Endodermal cell (in vitro differentiated cells): ENCODE measurements around the gene SMPD3. TPM values are rescaled to one million over a fixed set of nuclear protein-coding genes. Genes with fewer than 3 reads are reported as not detected.

Experiments used
- DNase-seq: peaks from one replicate; pipeline ENCODE4 v3.0.0-alpha.2; 2017
- H3K27ac ChIP-seq: 2 replicates; pipeline ENCODE4 v1.5.1; 2013; ENCODE audit warnings: mild to moderate bottlenecking, low read depth, low read length, moderate library complexity
- H3K27me3 ChIP-seq: 2 replicates; pipeline ENCODE4 v1.6.1; 2013; ENCODE audit warnings: mild to moderate bottlenecking, low read length, moderate library complexity; ENCODE audit not compliant: insufficient read depth, control insufficient read depth, poor library complexity, severe bottlenecking
- H3K36me3 ChIP-seq: 2 replicates; pipeline ENCODE4 v1.7.0; 2013; ENCODE audit warnings: mild to moderate bottlenecking, low read length, moderate library complexity; ENCODE audit not compliant: control insufficient read depth, insufficient read depth
- H3K4me1 ChIP-seq: one replicate; pipeline ENCODE4 v1.7.0; 2013; ENCODE audit warnings: low read length; ENCODE audit not compliant: control insufficient read depth, insufficient read depth
- H3K4me3 ChIP-seq: 2 replicates; pipeline ENCODE4 v1.5.1; 2013; ENCODE audit warnings: mild to moderate bottlenecking, low read length, moderate library complexity
- H3K9ac ChIP-seq: 2 replicates; pipeline ENCODE4 v1.6.1; 2013; ENCODE audit warnings: mild to moderate bottlenecking, low read length, moderate library complexity; ENCODE audit not compliant: poor library complexity, severe bottlenecking; ENCODE audit errors: extremely low read depth
- H3K9me3 ChIP-seq: 2 replicates; pipeline ENCODE4 v1.6.1; 2013; ENCODE audit warnings: mild to moderate bottlenecking, low read length, moderate library complexity; ENCODE audit not compliant: control insufficient read depth
- H3K27ac Mint-ChIP-seq: 2 replicates; pipeline ENCODE4 v1.8.0; 2020; ENCODE audit warnings: mixed read lengths
- H3K27me3 Mint-ChIP-seq: 2 replicates; pipeline ENCODE4 v1.8.0; 2021; ENCODE audit warnings: mild to moderate bottlenecking, mixed read lengths; ENCODE audit not compliant: insufficient read depth
- H3K36me3 Mint-ChIP-seq: 2 replicates; pipeline ENCODE4 v1.8.0; 2020; ENCODE audit warnings: low read depth, mixed read lengths
- H3K4me1 Mint-ChIP-seq: 2 replicates; pipeline ENCODE4 v1.8.0; 2020; ENCODE audit warnings: mixed read lengths
- H3K4me3 Mint-ChIP-seq: 2 replicates; pipeline ENCODE4 v1.8.0; 2020; ENCODE audit warnings: mild to moderate bottlenecking, moderate library complexity, mixed read lengths
- H3K9me3 Mint-ChIP-seq: 2 replicates; pipeline ENCODE4 v1.8.0; 2020; ENCODE audit warnings: mild to moderate bottlenecking, mixed read lengths
- WGBS, 2 experiments: methylation state at CpG; one replicate each; pipeline versions ENCODE4 v1.1.5 to v1.1.7; 2013; ENCODE audit warnings: missing lambda C conversion rate in 2 of 2, mixed read lengths in 1 of 2; ENCODE audit not compliant: insufficient coverage in 1 of 2, insufficient read length in 1 of 2; 5-methylcytosine and 5-hydroxymethylcytosine counted together
- total RNA-seq, 2 donors: library from RNA; stranded (reverse); fragmentation: NEBNext Ultra II Directional in 1 of 2; extraction: Animal tissue kit (Norgen Biotek cat#: 25700) in 1 of 2; gene quantifications; 2 replicates in 1 of 2; 3 replicates in 1 of 2; pipeline ENCODE4 v1.2.1, GENCODE V29; 2021
- TF ChIP-seq, protein P1 (sequence below): fragments of 200-600 bp; sonication (generic); conservative IDR thresholded peaks from 2 replicates; pipeline ENCODE4 v1.5.0; 2021; ENCODE audit warnings: antibody characterized with exemption, mild to moderate bottlenecking

Gene SMPD3
- total RNA-seq, 2 donors from 2014 or later = 0.07 TPM; not detected in 1

DNA sequence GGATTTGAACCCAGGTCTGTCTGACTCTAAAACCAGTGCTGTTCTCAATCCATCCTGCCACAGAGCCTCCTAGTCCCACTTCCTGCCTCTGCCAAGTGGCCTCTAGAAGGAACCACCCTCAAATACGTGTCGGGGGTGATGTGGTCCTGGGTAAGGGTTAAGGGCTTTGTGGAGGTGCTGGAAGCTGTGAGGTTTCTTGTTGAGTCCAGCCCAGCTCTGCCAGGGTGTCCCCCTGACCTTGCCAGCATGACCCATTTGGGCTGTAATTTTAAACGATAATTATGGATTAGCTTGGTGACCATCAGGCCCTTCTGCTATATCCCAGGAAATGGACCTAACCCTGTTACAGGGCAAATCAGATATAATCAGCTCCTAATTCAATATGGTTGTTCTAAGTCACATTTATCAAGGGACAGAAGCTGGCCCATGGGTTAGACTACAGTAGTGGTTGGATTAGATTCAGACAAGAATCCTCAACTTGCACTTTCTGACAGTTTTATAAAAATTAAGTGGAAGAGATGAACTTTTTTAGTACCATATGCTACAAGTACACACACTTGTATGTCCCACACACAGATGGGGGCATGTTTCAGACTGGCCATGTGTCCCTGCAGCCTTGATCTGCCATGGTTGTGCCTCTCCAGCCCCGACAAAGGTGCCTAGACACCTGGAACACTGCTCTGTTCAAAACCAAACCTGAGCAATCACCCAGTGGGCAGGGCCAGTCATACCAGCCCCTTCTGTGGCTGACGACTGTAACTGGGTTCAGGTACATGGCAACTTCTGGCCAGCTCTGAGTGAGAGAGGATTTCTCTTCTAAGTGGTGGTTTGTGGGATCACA lies 48.0 kb downstream of the SMPD3 start:
- no peak for DNase-seq
- H3K36me3 Mint-ChIP-seq = no peaks in the 10 kb centered on the region
- no peak overlapping the region for H3K27ac Mint-ChIP-seq
- H3K9me3 Mint-ChIP-seq = no peaks in the 10 kb centered on the region
- TF ChIP-seq, protein P1, sequence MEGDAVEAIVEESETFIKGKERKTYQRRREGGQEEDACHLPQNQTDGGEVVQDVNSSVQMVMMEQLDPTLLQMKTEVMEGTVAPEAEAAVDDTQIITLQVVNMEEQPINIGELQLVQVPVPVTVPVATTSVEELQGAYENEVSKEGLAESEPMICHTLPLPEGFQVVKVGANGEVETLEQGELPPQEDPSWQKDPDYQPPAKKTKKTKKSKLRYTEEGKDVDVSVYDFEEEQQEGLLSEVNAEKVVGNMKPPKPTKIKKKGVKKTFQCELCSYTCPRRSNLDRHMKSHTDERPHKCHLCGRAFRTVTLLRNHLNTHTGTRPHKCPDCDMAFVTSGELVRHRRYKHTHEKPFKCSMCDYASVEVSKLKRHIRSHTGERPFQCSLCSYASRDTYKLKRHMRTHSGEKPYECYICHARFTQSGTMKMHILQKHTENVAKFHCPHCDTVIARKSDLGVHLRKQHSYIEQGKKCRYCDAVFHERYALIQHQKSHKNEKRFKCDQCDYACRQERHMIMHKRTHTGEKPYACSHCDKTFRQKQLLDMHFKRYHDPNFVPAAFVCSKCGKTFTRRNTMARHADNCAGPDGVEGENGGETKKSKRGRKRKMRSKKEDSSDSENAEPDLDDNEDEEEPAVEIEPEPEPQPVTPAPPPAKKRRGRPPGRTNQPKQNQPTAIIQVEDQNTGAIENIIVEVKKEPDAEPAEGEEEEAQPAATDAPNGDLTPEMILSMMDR = no peak
- H3K27ac ChIP-seq = no peak overlapping the region
- H3K4me3 Mint-ChIP-seq = no peak overlapping the region
- H3K4me3 ChIP-seq = no peak overlapping the region
- H3K9ac ChIP-seq = no peak overlapping the region
- WGBS, 2 experiments = 91 to 93% methylated on average over 3 to 5 of the region's 5 CpGs
- H3K4me1 ChIP-seq = no peaks in the 10 kb centered on the region
- no peaks in the 10 kb centered on the region for H3K27me3 ChIP-seq
- peaks cover 11% of the 10 kb centered on the region for H3K4me1 Mint-ChIP-seq
- no peaks in the 10 kb centered on the region for H3K36me3 ChIP-seq
- no peaks in the 10 kb centered on the region for H3K27me3 Mint-ChIP-seq
- no peaks in the 10 kb centered on the region for H3K9me3 ChIP-seq

DNA sequence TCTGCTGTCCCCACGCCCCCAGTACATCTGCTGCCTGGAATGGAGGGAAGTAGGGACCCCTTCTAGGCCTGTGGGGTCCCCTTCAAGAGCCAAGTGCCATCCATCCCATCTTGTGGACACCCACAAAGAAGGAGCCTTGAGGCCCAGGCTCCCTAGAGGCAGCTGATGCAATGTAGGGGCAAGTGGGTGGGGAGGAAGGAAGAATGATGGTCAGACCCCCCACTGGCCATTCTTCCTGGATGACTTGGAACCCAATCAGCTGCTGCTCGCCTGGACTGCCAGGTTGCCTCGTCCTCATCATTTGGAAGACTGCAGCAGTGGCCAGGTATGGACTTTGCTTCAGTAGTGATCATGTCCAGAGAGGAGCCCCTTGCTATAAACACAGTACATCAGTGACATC lies 48.9 kb downstream of the SMPD3 start:
- H3K27ac Mint-ChIP-seq = no peak overlapping the region

DNA sequence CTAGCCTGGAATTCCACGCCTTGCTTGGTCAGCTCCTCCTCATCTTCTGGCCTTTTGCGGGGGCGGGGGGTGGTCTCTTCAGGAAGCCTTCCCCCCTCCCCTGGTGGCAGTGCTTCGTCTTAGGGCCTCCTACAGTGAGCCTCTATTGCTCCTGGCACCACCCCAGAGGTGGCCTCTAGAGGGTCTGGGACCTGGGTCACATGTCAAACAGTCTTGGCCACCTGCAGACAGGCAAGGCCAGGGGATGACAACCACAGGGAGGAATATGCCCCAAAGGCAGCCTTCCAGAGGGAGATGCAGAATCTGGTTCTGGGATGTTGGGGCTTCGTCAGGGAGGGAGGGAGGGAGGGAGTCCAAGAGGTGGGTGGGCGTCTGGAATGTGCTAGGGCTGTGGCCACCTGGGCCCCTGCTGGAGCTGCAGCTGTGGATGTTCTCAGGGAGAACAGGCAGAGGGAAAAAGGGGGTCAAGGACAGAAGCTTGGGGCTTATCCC lies 50.6 kb downstream of the SMPD3 start:
- WGBS, 2 experiments = 80 to 100% methylated on average over 1 to 6 of the region's 6 CpGs
- no peak for DNase-seq
- Histone ChIP-seq H3K4me3 (no peak overlapping the region), H3K27ac (no peak overlapping the region), H3K36me3 (no peaks in the 10 kb centered on the region), H3K4me1 (no peaks in the 10 kb centered on the region), H3K9me3 (no peaks in the 10 kb centered on the region), H3K9ac (no peak overlapping the region), H3K27me3 (no peaks in the 10 kb centered on the region)
- H3K4me3 Mint-ChIP-seq = no peak overlapping the region
- TF ChIP-seq, protein P1 = no peak
- H3K27ac Mint-ChIP-seq = no peak overlapping the region
- H3K27me3 Mint-ChIP-seq = no peaks in the 10 kb centered on the region
- peaks cover 11% of the 10 kb centered on the region for H3K4me1 Mint-ChIP-seq
- no peaks in the 10 kb centered on the region for H3K9me3 Mint-ChIP-seq
- H3K36me3 Mint-ChIP-seq = no peaks in the 10 kb centered on the region

More for the DNA sequence above, 48.9 kb downstream of the SMPD3 start:
- H3K4me1 ChIP-seq = no peaks in the 10 kb centered on the region
- WGBS, 2 experiments = 84 to 100% methylated on average over 3 of the region's 3 CpGs
- Mint-ChIP-seq H3K36me3 (no peaks in the 10 kb centered on the region), H3K27me3 (no peaks in the 10 kb centered on the region), H3K4me3 (no peak overlapping the region), H3K9me3 (no peaks in the 10 kb centered on the region), H3K4me1 (peaks cover 11% of the 10 kb centered on the region)
- no peak overlapping the region for H3K4me3 ChIP-seq
- H3K36me3 ChIP-seq = no peaks in the 10 kb centered on the region
- TF ChIP-seq, protein P1 = no peak
- no peak overlapping the region for H3K9ac ChIP-seq
- no peak overlapping the region for H3K27ac ChIP-seq
- no peaks in the 10 kb centered on the region for H3K27me3 ChIP-seq
- DNase-seq = no peak
- H3K9me3 ChIP-seq = no peaks in the 10 kb centered on the region
